ENCODE results near the gene KLHDC7A. TPM values are rescaled to one million over a fixed set of nuclear protein-coding genes. Genes with fewer than 3 reads are reported as not detected.

Gene KLHDC7A
- total and polyA plus RNA-seq, 10 of the 15 experiments (the other 5 are each of a cell fraction or from before 2014, with no cell fraction given): not detected

DNA sequence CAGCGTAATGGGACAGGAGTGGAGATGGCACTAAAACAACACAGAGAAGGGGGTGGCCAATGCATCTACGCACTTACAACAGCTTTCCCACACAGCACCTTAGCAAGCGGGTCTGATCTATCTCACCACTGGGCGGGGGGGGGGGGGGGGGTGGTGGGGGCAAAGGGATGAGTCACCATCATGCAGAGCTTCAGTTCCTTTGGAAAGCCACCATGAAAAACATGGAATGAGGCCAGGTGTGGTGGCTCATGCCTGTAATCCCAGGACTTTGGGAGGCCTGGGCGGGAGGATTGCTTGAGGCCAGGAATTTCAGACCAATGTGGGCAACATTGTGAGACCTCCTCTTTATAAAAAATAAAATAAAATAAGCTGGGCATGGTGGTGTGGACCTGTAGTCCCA, 47.2 kb downstream of the KLHDC7A start:
- WGBS (ENCODE audit: insufficient coverage, insufficient replicate concordance, low lambda C conversion rate, missing lambda C conversion rate): 10% methylated on average over 3 of the region's 5 CpGs
- Histone ChIP-seq H3K9me3 (replicated peaks; ENCODE audit: control insufficient read depth, insufficient read depth, low read length) (no peaks in the 10 kb centered on the region), H3K4me2 (ENCODE audit: control insufficient read depth, insufficient read depth) (no peak overlapping the region), H3K4me1 (ENCODE audit: control insufficient read depth, insufficient read depth, low read length) (no peaks in the 10 kb centered on the region), H3K9ac (ENCODE audit: control insufficient read depth, insufficient read depth, low read length) (no peak overlapping the region), H3K79me2 (ENCODE audit: control insufficient read depth, insufficient read depth, low read length) (no peaks in the 10 kb centered on the region), H4K20me1 (ENCODE audit: control insufficient read depth, insufficient read depth) (no peaks in the 10 kb centered on the region), H3K36me3 (ENCODE audit: control insufficient read depth in 2 of 2, insufficient read depth in 2 of 2, low read length in 1 of 2) (no peaks in the 10 kb centered on the region), H3K4me3 (no peak overlapping the region), H3K27me3 (replicated peaks in 1 of 2; ENCODE audit: control insufficient read depth in 2 of 2, insufficient read depth in 2 of 2, low read length in 1 of 2) (no peaks in the 10 kb centered on the region; a peak in 1 of 4 replicates), H2AFZ (ENCODE audit: control insufficient read depth, low read depth, low read length) (no peak overlapping the region), H3K27ac (ENCODE audit: control insufficient read depth, insufficient read depth) (no peak overlapping the region)
- RAD21 ChIA-PET (ENCODE audit: unreplicated experiment): no interaction called here
- no peak for ATAC-seq
- intact Hi-C loops (cut with micrococcal nuclease; ENCODE audit: unreplicated experiment) (no loop called here), in situ Hi-C loops (cut with MboI) (no loop called here)
- TF ChIP-seq, protein P1, sequence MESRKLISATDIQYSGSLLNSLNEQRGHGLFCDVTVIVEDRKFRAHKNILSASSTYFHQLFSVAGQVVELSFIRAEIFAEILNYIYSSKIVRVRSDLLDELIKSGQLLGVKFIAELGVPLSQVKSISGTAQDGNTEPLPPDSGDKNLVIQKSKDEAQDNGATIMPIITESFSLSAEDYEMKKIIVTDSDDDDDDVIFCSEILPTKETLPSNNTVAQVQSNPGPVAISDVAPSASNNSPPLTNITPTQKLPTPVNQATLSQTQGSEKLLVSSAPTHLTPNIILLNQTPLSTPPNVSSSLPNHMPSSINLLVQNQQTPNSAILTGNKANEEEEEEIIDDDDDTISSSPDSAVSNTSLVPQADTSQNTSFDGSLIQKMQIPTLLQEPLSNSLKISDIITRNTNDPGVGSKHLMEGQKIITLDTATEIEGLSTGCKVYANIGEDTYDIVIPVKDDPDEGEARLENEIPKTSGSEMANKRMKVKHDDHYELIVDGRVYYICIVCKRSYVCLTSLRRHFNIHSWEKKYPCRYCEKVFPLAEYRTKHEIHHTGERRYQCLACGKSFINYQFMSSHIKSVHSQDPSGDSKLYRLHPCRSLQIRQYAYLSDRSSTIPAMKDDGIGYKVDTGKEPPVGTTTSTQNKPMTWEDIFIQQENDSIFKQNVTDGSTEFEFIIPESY (IDR thresholded peaks at IDR 0.05): no peak
- no peak for TF ChIP-seq NFYA (IDR thresholded peaks at IDR 0.05; ENCODE audit: borderline replicate concordance, low read depth, low read length)
- no peak for TF ChIP-seq ZNF24 (IDR thresholded peaks at IDR 0.05)
- no peak for TF ChIP-seq DPF2 (IDR thresholded peaks at IDR 0.05)
- TF ChIP-seq, protein P2, sequence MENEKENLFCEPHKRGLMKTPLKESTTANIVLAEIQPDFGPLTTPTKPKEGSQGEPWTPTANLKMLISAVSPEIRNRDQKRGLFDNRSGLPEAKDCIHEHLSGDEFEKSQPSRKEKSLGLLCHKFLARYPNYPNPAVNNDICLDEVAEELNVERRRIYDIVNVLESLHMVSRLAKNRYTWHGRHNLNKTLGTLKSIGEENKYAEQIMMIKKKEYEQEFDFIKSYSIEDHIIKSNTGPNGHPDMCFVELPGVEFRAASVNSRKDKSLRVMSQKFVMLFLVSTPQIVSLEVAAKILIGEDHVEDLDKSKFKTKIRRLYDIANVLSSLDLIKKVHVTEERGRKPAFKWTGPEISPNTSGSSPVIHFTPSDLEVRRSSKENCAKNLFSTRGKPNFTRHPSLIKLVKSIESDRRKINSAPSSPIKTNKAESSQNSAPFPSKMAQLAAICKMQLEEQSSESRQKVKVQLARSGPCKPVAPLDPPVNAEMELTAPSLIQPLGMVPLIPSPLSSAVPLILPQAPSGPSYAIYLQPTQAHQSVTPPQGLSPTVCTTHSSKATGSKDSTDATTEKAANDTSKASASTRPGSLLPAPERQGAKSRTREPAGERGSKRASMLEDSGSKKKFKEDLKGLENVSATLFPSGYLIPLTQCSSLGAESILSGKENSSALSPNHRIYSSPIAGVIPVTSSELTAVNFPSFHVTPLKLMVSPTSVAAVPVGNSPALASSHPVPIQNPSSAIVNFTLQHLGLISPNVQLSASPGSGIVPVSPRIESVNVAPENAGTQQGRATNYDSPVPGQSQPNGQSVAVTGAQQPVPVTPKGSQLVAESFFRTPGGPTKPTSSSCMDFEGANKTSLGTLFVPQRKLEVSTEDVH (IDR thresholded peaks at IDR 0.05; ENCODE audit: low read depth, partially characterized antibody): no peak
- TF ChIP-seq MYB (IDR thresholded peaks at IDR 0.05; ENCODE audit: borderline replicate concordance, low read depth, low read length): no peak
- TF ChIP-seq MTA3 (IDR thresholded peaks at IDR 0.05; ENCODE audit: borderline replicate concordance, low read length): no peak
- POLR2A ChIA-PET: no interaction called here
- no peak for DNase-seq (ENCODE audit: low read depth, low spot score)
- no TSS peak for BruUV-seq (replicated peaks)
- SMC1A ChIA-PET (ENCODE audit: uncharacterized antibody, unreplicated experiment): no interaction called here
- no peak for FAIRE-seq
- CTCF ChIA-PET: no interaction called here

Data from GM12878 (cell line).